MM.1S (cell line): ENCODE measurements around the gene FBXW11.

Experiments used
- CTCF ChIP-seq: fragments of 300-600 bp; sonication (generic); IDR thresholded peaks from 2 replicates; pipeline ENCODE4 v1.5.1; 2016; ENCODE audit warnings: antibody characterized with exemption, low read length, mixed read lengths
- EZH2 ChIP-seq: fragments of 300-600 bp; sonication (generic); optimal IDR thresholded peaks from 2 replicates; pipeline ENCODE3; 2017; ENCODE audit warnings: low read depth, mild to moderate bottlenecking, antibody characterized with exemption, low read length, mixed read lengths

- TF ChIP-seq EZH2 (no peak), CTCF (no peak)
Observed at GRCh38 chr5:171867786-171868185, 138.7 kb downstream of the FBXW11 start.
